LHCN-M2 (cell line): ENCODE measurements around the gene RALGPS2. TPM values are rescaled to one million over a fixed set of nuclear protein-coding genes. Genes with fewer than 3 reads are reported as not detected.
A peak's percentile ranks its signal among the peaks of the same experiment; 100 is the strongest.
"Not testable (repeated sequence)": the region's sequence is repeated elsewhere in the genome, so short reads cannot be mapped to it uniquely, and the experiment has no call there.

ENCODE experiments used
- DNase-seq: peaks from one replicate; pipeline ENCODE4 v3.0.0-alpha.2; 2012; ENCODE audit warnings: low read depth
- total RNA-seq: library from RNA; depleted of rRNA; stranded (reverse); fragments of >200 nt; gene quantifications from 2 replicates; pipeline ENCODE4 v1.2.3, GENCODE V29; 2014

Gene RALGPS2
- total RNA-seq, 1 experiment from 2014 or later = 33.1 TPM

DNA sequence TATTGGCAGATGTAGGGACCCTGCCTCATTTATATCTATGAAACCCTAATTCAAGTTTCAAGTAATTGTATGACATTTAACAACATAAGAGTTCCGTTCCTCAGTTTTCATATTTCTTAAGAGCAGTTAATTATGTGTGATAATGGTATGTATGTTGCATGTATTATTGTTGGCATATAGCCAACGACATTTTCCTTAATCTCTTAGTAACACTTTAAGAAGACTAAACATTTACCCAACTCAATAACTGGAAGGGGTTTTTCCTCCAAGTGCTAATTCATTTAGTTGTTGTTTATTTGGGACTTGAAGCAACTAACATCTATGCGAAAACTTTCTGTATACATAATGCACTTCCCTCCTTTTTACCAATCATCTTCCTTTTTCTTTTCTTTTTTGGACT, 1.5 kb upstream of the RALGPS2 start:
- peak; percentile 14 for DNase-seq

DNA sequence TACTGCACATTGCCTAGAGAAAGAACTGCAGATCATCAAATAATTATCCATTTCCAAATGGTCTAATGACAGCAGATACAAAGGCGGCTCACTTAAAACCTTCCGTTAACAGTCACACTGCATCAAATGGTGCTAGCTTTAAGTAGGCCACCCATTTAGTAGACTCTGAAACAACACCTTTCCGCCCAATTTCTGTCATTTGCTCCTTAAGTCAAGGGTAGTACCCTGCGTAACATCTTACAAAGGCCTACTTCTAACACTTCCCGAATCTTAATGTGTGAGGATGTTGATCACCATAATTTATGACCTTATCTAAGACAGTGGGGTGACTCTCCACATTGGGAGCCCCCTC, 692 bp upstream of the RALGPS2 start:
- no peak for DNase-seq

DNA sequence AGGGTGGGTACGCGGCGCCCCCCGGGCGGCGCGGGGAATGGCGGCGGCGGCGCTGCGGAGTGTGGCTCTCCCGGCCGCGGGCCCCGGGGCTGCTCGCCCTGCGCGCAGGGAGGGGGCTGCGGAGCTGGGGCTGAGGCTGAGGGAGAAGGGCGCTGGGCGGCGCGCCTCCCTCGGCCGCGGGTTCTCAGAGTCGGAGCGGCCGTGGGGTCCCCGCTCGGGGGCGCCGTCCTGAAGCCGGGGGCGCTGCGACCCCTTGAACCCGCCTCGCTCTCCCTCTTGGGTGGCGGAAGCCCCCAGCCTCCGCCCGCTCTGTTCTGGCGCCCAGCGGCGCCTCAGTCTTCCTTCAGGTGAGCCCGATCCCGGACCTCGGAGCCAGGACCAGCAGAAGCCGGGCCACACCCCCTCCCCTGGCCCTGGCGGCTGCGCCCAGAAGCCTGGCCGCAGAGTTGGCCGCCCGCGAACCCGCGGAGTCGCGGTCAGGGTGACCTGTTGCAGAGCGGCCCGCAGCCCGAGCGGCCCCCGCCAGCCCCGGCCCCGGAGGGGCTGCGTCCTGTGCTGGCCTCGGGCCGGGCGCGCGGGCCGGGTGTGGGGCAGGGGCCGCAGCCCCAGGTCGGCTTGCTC, 532 bp downstream of the RALGPS2 start:
- peak; percentile 23 for DNase-seq

DNA sequence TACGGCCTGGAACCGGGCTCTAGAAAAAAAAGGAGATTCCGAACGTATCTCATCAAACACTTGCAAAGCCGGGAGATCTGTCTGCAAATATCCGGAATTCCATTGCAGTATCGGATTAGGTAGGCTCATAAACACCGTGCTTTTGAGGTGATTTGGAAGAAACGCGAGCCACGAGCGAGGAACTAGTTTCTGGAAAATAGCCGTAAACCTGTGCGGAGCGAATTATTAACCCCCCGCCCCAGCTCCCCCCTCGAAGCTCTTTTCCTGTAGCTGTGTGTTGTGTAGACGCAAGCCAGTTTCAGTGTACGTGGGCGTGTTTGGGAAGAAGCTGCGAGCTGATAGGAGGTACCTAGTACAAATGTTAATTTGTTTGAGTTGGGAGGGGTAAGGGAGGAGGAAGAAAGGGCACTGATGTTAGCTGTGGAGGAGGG, 1.1 kb downstream of the RALGPS2 start:
- DNase-seq = peak; percentile 81

DNA sequence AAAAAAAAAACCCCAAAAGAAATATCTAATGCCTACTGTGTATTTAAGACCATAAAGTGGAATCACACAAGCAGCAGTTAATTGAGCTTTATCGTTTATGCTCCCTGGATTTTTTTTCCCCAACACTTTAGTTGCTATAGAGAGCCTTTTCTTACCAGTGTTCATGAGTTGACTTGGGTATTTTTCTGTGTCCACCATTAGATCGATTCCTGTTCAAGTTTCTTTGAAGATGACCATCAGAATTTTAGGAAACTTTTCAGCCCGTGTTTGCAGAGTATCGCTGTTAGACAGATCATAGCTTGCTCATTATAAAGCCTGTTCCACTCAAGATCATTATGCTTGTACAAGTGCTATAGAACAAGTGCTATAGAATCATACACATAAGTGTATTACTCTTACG, 1.5 kb downstream of the RALGPS2 start:
- DNase-seq = no peak

DNA sequence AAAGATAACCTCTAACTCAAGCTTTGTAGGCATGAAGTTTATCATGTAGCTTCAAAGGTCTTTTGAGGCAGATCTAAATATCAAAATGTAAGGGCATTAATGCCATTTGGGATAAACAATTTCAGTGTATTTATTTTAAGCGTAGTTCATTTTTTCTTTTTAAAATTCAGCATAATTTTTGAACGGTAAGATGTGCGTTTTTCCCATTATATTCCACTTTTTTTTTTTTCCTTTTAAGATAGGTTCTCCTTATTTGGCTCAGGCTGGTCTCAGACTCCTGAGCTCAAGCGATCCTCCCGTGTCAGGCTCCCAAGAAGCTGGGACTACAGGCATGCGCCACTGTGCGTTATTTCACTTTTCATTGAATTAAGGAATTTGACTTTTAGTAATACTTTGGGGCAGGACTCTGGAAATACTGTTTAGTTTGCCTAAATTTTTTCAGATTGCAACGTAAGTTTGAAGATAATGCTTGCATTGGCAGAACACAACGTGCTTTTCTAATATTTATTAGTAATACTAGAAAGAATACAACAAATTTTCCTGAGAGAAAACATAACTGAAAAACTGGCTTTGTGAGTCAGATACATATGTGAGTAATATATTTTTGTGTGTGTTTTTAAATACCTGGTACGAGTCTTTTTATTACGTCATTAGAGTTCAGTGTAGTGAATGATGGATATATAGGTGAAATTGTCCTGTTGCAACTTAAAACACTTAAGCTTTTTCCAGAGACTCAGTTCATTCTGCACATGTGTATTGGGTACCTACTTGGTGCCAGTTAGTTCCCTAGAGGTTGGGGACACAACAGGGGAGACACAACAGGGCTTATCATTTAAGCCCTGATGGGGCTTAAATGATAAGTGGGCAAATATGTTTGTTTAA, 2.2 kb downstream of the RALGPS2 start:
- peak; percentile 13 for DNase-seq

DNA sequence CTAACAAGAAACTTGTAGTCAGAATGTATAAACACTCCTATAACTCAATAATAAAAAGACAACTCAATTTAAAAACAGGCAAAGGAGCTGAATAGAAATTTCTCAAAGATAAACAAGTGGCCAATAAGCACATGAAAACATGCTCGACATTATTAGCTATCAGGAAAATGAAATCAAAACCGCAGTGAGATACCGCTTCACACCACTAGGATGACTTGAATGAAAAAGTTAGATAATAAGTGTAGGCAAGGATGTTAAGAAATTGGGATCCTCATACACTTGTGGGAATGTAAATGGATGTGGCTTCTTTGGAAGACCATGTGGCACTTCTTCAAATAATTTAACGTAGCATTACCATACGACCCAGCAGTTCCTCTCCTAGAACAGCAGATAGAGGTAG, 8.9 kb downstream of the RALGPS2 start:
- peak; percentile 15 for DNase-seq

DNA sequence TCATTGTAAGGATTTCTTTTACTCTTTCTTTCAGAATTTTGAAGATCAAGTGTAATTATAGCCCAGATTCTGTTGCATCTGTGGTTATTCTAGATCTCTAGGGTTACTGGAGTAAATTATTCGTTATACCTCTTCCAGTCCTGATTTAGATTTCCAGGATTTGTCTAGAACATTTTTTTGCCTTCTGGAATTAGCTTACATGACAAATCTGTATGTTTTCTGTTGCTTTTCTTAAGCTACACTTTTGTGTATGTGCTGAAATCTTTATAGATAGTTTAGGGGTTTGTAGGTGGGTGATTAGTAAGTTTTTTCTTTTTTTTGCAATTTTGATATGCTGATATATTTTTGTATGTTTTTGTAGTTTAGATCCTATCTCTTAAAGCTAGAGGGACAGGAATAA, 13.7 kb downstream of the RALGPS2 start:
- no peak for DNase-seq

DNA sequence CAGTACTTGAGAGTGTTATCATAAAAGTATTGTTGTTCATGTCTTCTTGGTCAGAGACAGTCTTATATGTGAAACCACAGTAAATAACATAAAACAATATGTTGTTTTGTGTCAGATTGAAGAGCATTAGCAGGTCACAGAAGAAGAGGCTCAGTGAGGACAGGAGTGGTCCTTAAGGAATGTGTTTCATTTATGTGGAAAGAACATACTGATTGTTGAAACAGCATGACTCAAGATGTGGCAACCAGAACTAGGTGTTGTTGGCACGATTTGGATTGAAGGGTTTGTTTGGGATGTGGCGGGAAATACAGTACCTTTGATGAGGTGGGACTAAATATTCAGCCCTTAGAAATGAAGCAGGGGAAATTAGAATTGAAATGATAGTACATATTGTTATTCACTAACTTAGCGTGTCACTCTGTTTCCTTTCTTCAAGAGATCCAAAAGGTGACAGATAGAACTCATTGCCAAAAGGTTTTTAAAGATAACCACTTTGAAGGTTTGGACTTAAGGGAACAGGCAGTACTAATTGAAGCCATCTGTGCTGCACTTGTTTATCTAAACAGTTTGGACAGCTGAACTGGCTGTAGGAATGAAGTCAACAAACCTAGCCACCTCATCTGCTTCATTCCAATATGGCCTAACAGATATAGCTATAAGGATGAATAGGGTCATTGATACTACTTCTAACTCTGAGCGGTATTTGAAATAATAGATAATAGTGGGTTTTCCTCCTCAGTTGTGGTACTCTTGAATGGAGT, 14.4 kb downstream of the RALGPS2 start:
- DNase-seq = peak; percentile 41

DNA sequence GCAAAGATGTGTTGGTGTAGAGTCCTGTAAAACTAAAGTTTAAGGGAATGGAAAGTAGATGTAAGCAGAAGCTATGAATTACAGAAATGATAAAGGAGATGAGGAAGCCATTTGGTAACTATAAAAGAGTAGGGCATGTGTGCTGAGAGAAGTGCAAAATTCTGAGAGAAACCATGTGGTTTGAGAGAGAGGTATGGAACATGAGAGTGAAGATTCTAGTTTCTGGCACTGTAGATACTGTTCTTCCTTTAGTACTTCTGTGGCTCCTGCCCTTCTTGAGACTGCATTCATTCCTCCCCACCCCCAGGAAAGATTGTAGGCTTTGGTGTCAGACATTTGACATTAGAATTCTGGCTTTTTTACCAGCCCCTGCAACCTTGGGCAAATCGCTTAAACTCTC, 15.4 kb downstream of the RALGPS2 start:
- no peak for DNase-seq

DNA sequence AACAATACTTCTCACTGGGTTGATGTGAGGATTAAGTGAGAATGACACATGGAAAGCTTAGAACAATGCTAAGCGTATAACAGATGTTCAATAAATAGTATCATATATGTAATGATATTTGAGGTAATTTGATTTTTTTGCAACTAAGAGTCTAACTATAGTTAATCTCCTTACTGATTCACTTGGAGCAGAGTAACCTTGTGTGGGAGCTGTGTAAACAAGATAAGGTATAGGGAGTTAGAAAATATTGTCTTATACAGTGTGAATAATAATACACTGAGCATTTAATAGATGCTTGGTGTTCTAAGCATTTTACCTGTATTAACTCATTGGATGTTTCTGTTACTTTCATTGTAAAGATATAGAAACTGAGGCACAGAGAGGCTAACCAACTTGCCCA, 15.9 kb downstream of the RALGPS2 start:
- no peak for DNase-seq

DNA sequence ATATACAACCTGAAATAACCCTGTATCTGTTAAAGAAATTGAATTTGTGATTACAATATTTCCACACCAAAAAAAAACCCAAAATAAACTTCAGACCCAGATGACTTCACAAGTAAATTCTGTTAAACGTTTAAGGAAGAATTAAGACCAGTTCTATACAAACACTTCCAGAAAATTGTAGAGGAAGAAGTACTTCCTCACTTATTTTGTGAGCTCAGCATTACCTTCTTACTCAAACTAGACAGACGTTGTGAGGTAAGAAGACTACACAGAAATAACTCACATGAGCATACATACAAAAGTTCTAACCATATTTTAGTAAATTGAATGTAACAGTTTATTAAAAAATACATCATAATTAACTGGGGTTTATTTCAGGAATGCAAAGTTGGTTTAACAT, 18.8 kb downstream of the RALGPS2 start:
- DNase-seq = no peak

DNA sequence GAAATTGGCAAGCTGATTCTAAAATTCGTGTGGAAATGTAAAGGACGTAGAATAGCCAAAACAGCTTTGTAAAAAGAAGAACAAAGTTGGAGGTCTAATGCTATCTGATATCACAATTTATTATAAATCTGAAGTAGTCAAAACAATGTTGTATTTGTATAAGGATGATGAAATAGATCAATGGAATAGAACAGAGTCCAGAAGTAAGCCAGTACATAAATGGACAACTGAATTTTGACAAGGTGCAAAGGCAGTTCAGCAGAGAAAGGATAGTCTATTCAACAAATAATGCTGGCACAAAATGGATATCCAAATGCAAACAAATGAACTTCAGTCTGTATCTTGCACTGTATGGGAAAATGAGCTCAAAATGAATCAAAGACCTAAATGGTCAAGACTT, 20.2 kb downstream of the RALGPS2 start:
- DNase-seq = no peak

DNA sequence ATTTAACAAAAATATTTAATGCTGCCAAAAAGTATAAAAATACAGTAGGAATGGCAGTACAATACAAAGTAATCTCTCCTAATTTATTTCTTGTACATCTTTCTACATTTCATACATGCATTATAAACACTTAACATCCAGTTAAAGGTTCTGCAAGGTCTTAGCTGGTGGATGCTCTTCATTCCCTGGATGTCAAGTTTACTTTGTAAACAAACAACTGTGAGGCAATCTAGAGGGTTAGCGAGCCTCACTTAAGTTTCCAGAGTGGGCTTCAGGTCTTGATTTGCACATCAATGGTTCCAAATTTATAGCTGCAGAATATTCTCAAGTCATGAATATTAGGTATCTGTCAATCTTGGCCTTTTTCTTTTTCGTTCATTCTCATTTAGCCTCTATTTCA, 21.3 kb downstream of the RALGPS2 start:
- no peak for DNase-seq

DNA sequence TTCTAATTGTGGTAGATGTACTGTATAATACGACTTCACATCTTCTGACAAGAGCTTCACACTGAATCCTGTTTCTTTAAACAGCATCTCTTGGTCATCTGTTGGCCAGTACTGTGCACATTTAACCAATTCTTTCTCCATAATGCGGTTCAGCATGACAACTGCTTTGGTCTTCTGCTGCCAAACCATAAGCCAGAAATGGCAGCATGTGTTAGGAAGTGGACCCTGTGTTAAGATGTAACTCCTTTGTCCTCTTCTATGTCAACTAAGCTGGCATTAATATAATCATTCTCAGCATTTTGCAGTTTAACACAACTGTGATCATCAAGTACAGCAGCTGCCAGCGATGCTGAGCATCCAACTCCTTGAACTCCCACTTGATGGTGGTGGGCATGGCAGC, 22.3 kb downstream of the RALGPS2 start:
- not testable (repeated sequence) for DNase-seq

DNA sequence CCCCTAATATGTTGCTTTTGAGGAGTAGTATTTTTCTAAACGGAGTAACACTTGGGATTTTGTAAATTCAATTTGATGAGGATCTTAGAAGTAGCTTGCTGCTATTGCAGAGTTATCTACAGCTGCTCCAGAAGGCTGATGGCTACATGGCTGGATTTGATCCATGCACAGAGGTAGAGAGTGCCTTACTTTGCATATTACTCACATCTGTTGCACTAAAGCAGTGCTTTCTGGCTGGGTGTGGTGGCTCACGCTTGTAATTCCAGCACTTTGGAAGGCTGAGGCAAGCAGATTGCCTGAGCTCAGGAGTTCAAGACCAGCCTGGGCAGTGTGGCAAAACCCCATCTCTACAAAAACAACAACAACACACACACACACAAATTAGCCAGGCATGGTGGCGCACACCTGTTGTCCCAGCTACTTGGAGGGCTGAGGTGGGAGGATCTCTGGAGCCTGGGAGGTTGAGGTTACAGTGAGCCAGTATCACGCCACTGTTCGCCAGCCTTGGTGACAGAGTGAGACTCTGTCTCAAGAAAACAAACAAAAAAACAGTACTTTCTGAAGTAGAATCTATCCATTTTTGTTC, 24.6 kb downstream of the RALGPS2 start:
- DNase-seq = peak; percentile 14

DNA sequence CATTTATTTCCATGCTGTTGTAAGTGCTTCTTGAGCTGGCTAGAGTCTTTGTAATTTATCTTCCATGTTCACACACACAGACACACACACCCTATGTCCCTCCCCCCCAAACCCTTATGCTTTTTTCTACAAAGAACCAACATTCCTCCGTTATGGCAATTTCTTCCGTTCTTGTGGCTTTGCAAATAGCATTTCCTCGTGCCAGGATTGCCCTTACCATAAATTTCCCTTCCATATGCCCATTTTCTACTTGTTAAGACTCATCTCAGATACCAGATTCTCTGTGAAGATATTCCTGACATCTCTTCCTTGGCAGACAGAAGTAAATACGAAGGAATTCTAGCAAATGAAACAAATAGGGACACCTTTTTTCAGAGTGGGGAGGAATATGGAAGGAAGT, 26.0 kb downstream of the RALGPS2 start:
- no peak for DNase-seq

DNA sequence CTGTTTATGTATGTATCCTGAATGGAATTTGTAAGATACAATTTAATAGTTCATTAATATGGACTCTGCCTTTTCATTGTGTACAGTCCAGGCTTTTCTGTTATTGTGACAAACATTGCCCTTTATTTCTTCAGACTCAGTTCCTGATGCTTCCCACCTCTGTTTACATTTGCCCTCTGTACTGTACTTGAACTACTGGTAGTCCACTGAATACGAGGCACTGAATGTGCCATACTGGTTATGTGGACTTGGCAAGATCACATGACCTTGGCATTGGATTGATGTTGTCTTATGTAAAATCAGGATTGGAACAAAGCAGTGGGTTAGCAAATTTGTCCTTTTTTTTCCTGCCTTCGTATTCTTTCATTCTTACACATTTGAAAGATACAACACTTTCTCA, 27.8 kb downstream of the RALGPS2 start:
- no peak for DNase-seq

DNA sequence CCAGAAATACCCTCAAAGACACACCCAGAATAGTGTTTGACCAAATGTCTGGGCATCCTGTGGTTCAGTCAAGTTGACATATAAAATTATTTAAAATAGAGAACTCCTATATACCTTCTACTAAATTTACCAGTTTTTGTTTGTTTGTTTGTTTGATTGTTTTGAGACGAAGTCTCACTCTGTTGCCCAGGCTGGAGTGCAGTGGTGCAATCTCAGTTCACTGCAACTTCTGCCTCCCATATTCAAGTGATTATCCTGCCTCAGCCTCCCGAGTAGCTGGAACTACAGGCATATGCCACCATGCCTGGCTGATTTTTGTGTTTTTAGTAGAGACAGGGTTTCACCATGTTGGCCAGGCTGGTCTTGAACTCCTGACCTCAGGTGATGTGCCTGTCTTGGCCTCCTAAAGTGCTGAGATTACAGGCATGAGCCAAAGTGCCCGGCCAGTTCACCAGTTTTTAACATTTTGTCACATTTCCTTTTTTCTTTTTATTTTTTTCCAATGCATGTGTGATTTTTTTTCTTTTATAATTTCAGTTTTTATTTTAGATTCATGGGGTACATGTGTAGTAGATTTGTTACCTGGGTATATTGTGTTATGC, 29.7 kb downstream of the RALGPS2 start:
- not testable (repeated sequence) for DNase-seq

DNA sequence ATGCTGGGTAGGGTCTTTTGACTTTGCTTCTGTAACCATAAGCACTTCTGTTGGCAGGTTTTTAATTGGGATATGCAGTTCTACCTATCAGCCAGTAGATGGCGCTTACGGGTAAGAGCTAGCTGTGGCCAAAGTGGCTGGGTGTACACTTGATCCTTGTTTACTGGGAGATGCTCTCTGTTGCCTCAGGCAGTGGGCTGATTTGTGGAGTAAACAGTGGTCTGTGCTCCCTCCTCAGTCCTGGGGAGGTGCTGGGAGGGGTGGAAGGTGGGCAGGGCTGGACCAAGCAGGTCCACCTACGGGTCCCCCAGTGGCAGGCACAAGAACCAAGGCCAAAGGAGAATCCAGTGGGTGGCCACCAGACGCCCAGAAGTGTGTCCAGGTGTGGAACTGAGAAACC, 43.4 kb downstream of the RALGPS2 start:
- peak; percentile 26 for DNase-seq

DNA sequence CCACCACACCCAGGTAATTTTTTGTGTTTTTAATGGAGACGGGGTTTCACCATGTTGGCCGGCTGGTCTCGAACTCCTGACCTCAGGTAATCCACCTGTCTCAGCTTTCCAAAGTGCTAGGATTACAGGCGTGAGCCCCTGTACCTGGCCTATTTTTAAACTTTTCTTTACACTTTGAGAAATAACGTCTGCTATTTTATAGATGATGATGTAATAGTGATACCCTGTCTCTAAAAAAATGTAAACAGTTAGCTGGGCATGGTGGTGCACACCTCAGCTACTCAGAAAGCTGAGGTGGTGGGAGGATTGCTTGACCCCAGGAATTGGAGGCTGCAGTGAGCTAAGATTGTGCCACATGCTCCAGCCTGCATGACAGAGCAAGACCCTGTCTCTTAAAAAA, 47.9 kb downstream of the RALGPS2 start:
- DNase-seq = no peak

DNA sequence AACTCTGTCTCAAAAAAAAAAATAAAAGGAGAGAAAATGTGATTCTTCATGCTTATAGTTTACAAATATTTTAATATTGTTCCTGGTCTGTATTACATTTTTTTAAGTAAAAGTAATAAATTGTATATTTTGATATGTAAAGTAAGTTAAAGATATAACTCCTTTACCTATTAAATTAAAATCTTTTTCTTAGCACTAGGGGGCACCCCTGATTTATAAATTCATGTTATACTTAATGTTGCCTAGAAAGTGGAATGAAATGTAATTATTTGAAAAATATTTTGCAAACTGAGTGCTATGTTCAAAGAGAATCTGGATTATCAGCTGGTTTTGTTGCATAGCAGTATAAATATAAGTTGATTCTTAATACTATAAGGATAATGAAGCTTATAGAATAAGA, 49.2 kb downstream of the RALGPS2 start:
- DNase-seq = peak; percentile 33
